Testis (tissue), 3 donors: ENCODE measurements around the gene C12orf76. TPM values are rescaled to one million over a fixed set of nuclear protein-coding genes. Genes with fewer than 3 reads are reported as not detected.

Experiments used
- DNase-seq: peaks from one replicate; pipeline ENCODE4 v3.0.0-alpha.2; 2019
- H3K27ac ChIP-seq, 2 donors: fragments of 200-600 bp; sonication (generic); one replicate each; pipeline ENCODE4 v1.5.1; 2019
- H3K27me3 ChIP-seq: fragments of 200-600 bp; sonication (generic); one replicate; pipeline ENCODE4 v1.5.1; 2019
- H3K36me3 ChIP-seq: fragments of 200-600 bp; sonication (generic); one replicate; pipeline ENCODE4 v1.5.1; 2017; ENCODE audit warnings: low read depth; ENCODE audit errors: missing control alignments
- H3K4me1 ChIP-seq: fragments of 200-600 bp; sonication (generic); one replicate; pipeline ENCODE4 v1.5.1; 2019
- H3K4me3 ChIP-seq, 2 donors: fragments of 200-600 bp; sonication (generic); one replicate each; pipeline ENCODE4 v1.5.1; 2017 to 2019
- H3K9me3 ChIP-seq: fragments of 200-600 bp; sonication (generic); one replicate; pipeline ENCODE4 v1.5.1; 2017
- CTCF ChIP-seq, 3 experiments: fragments of 450-650 bp in 2 of 3; fragments of 200-600 bp in 1 of 3; sonication (generic) in 1 of 3; IDR thresholded peaks; one replicate each; pipeline ENCODE4 v1.5.1; 2016 to 2019; ENCODE audit warnings: antibody characterized with exemption in 3 of 3, mild to moderate bottlenecking in 2 of 3, moderate library complexity in 1 of 3
- POLR2A ChIP-seq: fragments of 450-650 bp; IDR thresholded peaks from one replicate; pipeline ENCODE4 v1.6.1; 2017; ENCODE audit warnings: antibody characterized with exemption, mild to moderate bottlenecking, moderate library complexity
- WGBS, 2 donors: methylation state at CpG; one replicate each; pipeline ENCODE4 v1.1.5; 2018; 5-methylcytosine and 5-hydroxymethylcytosine counted together
- intact Hi-C: fragments of 100-400 bp; cut with DNase I; formaldehyde crosslinking; loops from one replicate; pipeline ENCODE4 v1.15.1; 2023; ENCODE audit warnings: low total_unique reads
- polyA plus RNA-seq: library from polyadenylated mRNA; stranded (reverse); fragments of 350-450 nt; fragmentation: Illumina TruSeq; extraction: RNeasy Lipid Tissue Mini Kit (QIAGEN cat#74804); gene quantifications from one replicate; pipeline ENCODE4 v1.2.3, GENCODE V29; 2014; ENCODE audit warnings: low read depth, low replicate concordance; ENCODE audit not compliant: insufficient read depth
- total RNA-seq, 2 donors: library from RNA; depleted of rRNA; stranded (reverse); fragments of >200 nt; gene quantifications; one replicate each; pipeline ENCODE4 v1.2.3, GENCODE V29; 2016

The C12orf76 gene
- total and polyA plus RNA-seq, 3 donors from 2014 or later = 28.3 to 32.8 (median 28.7) TPM

DNA sequence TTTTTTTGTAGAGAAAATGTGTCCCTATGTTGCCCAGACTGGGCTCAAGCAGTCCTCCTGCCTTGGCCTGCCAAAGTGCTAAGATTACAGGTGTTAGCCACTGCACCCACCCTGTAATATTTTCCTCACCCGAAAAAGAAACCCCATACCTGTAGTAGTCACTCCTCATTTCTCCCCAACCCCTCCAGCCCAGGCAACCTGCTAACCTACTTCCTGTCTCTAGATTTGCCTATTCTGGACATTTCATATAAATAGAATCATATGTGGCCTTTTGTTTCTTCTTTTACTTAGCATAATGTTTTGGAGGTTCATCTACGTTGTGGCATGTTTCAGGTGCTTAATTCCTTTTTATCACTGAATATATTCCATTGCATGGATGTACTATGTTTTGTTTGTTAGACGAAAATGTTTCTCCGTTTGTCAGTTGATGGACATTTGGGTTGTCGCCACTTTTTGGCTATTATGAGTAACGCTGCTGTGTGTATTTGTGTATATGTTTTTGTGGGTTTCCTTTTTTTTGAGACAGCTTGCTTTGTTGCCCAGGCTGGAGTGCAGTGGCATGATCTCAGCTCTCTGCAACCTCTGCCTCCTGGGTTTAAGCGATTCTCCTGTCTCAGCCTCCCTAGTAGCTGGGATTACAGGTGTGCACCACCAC lies 42.9 kb downstream of the C12orf76 start:
- DNase-seq = no peak
- 90 to 95% methylated on average over 7 of the region's 7 CpGs for WGBS, 2 donors
- no peaks in the 10 kb centered on the region for H3K27me3 ChIP-seq
- TF ChIP-seq POLR2A = no peak
- intact Hi-C loops = no loop called here
- H3K4me1 ChIP-seq = peaks cover 1% of the 10 kb centered on the region
- H3K36me3 ChIP-seq = no peaks in the 10 kb centered on the region
- H3K27ac ChIP-seq = no peak overlapping the region
- H3K4me3 ChIP-seq = no peak overlapping the region
- no peaks in the 10 kb centered on the region for H3K9me3 ChIP-seq

GRCh38 chr12:110004598-110004997 lies 43.7 kb downstream of the C12orf76 start:
- H3K4me3 ChIP-seq = no peak overlapping the region
- no peak for DNase-seq
- H3K36me3 ChIP-seq = no peaks in the 10 kb centered on the region
- no peaks in the 10 kb centered on the region for H3K9me3 ChIP-seq
- intact Hi-C loops = no loop called here
- H3K4me1 ChIP-seq = peaks cover 6% of the 10 kb centered on the region
- TF ChIP-seq CTCF (IDR thresholded peaks at IDR 0.05) (no peak), POLR2A (no peak)
- WGBS, 2 donors = 75 to 85% methylated on average over 4 of the region's 4 CpGs
- no peaks in the 10 kb centered on the region for H3K27me3 ChIP-seq
- H3K27ac ChIP-seq = no peak overlapping the region

DNA sequence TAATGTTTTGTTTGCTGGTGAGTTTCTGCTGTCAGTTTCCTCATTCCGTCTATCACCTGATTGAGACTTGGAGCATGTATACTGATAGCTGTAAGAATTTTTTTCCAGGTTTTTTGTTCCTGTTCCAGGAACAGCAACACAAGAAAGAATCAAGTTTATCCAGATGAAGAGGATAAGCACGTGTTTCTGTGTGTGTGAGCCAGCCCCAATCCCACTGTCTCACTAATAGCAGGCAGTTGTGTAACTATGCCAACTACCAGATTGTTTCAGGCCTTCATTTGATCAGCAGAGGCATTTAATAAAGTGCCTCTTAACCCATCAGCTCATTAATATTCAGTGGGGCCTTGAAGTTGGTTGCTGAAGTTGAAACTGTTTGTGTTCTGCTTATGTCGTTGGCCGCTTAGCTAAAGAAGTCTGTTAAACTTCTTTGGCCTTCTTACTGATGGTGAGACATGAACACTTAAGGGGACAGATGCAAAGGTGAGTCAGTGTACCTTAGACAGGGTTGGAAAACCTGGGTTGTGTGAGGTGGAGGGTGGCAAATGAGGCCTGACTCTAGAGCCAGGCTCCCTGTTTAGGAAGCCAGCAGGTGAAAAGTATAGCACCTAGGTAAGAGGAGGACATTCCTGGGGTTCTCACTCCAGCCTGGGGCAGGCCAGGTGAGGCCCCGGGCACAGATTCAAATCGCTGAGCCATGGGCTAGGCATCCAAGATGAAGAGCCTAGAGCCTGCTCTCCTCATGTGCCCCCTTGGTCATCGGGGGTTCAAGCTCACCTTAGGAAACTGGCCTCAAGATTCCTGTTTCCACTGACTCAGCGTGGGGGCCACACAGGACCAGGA lies 45.4 kb downstream of the C12orf76 start:
- H3K9me3 ChIP-seq = no peaks in the 10 kb centered on the region
- WGBS, 2 donors = 86% methylated on average over 8 of the region's 8 CpGs
- H3K27ac ChIP-seq = no peak overlapping the region
- H3K4me3 ChIP-seq = no peak overlapping the region
- TF ChIP-seq POLR2A = no peak
- no peaks in the 10 kb centered on the region for H3K36me3 ChIP-seq
- no peak for DNase-seq
- peaks cover 6% of the 10 kb centered on the region for H3K4me1 ChIP-seq
- intact Hi-C loops = no loop called here
- H3K27me3 ChIP-seq = no peaks in the 10 kb centered on the region

- H3K27ac ChIP-seq = no peak overlapping the region
- no peaks in the 10 kb centered on the region for H3K27me3 ChIP-seq
- 90 to 92% methylated on average over 4 of the region's 4 CpGs for WGBS, 2 donors
- peaks cover 6% of the 10 kb centered on the region for H3K4me1 ChIP-seq
- intact Hi-C loops = no loop called here
- no peak overlapping the region for H3K4me3 ChIP-seq
- H3K36me3 ChIP-seq = no peaks in the 10 kb centered on the region
- DNase-seq = no peak
- TF ChIP-seq CTCF (IDR thresholded peaks at IDR 0.05) (no peak), POLR2A (no peak)
- no peaks in the 10 kb centered on the region for H3K9me3 ChIP-seq
Observed at GRCh38 chr12:110001596-110001995, 46.7 kb downstream of the C12orf76 start.

- peak overlapping the region in 1 of 2 donors; percentile 64 for H3K27ac ChIP-seq
- 2% methylated on average over 16 to 17 of the region's 17 CpGs for WGBS, 2 donors
- peak; percentile 43 for DNase-seq
- H3K36me3 ChIP-seq = no peaks in the 10 kb centered on the region
- H3K4me1 ChIP-seq = peaks cover 10% of the 10 kb centered on the region
- intact Hi-C loops = no loop called here
- no peak for TF ChIP-seq CTCF (IDR thresholded peaks at IDR 0.05)
- no peak for TF ChIP-seq POLR2A
- no peaks in the 10 kb centered on the region for H3K27me3 ChIP-seq
- peak overlapping the region; percentile 87 to 93 for H3K4me3 ChIP-seq
- no peaks in the 10 kb centered on the region for H3K9me3 ChIP-seq
Observed at GRCh38 chr12:109999983-110000505, 48.3 kb downstream of the C12orf76 start.
